Measurements from ENCODE around the gene GCNT2.

The GCNT2 gene

DNA sequence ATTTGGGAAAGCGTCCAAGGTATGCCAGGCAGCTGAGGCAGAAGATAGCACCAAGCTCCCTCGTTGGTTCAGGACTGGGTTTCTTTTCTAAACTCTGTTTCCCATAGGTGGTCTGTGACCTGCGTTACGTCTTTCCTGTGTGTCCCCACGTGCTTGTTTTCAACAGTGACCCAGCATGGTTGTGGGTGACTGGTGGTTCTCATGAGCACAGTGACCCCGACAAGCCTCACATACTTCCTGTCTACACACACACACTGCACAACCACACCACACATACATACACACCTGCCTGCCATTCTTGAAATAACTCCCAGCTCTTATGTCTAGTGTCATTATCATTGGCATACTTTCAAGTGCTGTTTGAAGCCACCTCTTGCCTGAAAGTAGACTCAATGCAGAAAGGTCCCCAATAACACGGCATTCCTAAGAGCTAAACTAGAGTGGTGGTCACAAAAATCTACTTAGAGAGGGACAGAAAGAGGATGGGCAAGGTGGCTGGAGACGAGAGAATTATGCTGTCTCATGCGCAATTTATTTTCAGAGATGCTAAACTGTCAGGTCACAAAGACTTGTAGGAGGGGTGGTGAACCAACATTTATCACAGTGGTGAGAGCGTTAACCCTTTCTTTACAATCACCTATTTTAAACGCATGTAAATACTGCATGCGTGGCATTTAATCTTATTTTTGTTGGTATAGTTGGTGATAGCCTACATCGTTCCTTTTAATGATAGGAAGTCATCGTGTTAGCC lies 66.7 kb downstream of the GCNT2 start:
- DNase-seq (ENCODE audit: low read depth), result no peak
- H3K4me3 ChIP-seq (ENCODE audit: low read length), result no peak overlapping the region
- TF ChIP-seq CTCF (conservative IDR thresholded peaks at IDR 0.05; ENCODE audit: low read depth, low read length), result no peak

GRCh38 chr6:10588562-10589428 lies 67.6 kb downstream of the GCNT2 start:
- no peak for DNase-seq (ENCODE audit: low read depth)
- no peak for TF ChIP-seq CTCF (conservative IDR thresholded peaks at IDR 0.05; ENCODE audit: low read depth, low read length)
- H3K4me3 ChIP-seq (ENCODE audit: low read length), result no peak overlapping the region

DNA sequence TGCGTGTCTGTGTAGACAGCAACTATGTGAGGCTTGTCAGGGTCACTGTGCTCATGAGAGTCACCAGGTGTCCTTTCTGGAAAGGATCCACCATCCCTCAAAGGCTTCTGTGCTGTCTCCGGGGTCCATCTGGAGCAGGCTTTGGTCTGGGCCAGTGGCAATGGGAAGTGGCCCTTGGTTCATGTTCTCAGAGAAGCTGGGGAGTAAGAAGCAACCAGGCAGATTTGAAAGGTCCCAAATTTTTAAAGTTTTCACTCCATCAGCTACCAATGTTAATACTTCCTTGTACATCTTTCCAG lies 68.2 kb downstream of the GCNT2 start:
- H3K4me3 ChIP-seq (ENCODE audit: low read length), result no peak overlapping the region
- no peak for DNase-seq (ENCODE audit: low read depth)
- TF ChIP-seq CTCF (conservative IDR thresholded peaks at IDR 0.05; ENCODE audit: low read depth, low read length), result no peak

- TF ChIP-seq CTCF (conservative IDR thresholded peaks at IDR 0.05; ENCODE audit: low read depth, low read length), result no peak
- DNase-seq (ENCODE audit: low read depth), result no peak
- no peak overlapping the region for H3K4me3 ChIP-seq (ENCODE audit: low read length)
Measured at GRCh38 chr6:10589983-10590382, 68.8 kb downstream of the GCNT2 start.

- TF ChIP-seq CTCF (conservative IDR thresholded peaks at IDR 0.05; ENCODE audit: low read depth, low read length), result no peak
- no peak overlapping the region for H3K4me3 ChIP-seq (ENCODE audit: low read length)
- no peak for DNase-seq (ENCODE audit: low read depth)
Measured at GRCh38 chr6:10591422-10592160, 70.4 kb downstream of the GCNT2 start.

DNA sequence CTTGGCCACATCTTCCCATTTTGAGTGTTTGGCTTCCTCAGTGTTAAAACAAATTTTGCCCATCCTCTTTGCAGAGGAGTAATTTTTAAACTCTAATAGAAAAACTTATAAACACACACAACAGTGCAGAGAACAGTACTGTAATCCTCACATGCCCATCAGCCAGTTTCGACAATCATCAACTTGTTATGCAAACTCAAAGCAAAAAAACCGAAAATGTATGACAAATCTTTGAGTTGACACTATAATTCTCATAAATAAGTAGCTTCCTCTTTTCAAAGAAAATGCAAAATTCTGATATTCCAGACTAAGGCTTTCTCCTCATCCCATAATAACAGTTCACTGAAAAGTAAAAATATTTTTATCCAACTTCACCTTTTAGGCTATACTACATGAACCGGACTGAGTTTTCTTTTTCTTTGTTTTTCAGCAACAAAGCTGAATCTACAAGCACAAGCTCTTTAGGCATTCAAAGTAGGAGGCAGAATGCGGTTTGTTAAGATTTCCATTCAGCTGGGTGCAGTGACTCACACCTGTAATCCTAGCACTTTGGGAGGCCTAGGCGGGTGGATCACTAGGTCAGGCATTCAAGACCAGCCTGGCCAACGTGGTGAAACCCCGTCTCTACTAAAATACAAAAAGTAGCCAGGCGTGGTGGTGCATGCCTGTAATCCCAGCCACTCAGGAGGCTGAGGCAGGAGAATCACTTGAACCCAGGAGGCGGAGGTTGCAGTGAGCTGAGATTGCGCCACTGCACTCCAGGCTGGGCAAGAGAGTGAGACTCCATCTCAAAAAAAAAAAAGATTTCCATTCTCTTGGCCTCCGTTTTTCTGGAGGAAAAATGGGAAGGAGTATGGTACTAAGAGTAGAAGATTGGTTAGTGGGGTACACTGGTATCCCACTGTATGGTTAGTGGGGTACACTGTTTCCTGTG lies 74.8 kb downstream of the GCNT2 start:
- no peak for TF ChIP-seq CTCF (conservative IDR thresholded peaks at IDR 0.05; ENCODE audit: low read depth, low read length)
- no peak overlapping the region for H3K4me3 ChIP-seq (ENCODE audit: low read length)
- peak; percentile 47 for DNase-seq (ENCODE audit: low read depth)
